Activated CD8-positive, alpha-beta memory T cell treated with anti-CD3 and anti-CD28 coated beads, Interleukin-2, amount 50 U/mL, for 1 hour (primary cell): ENCODE results near the gene PIK3CD.

ENCODE experiments used
- DNase-seq: peaks from one replicate; pipeline ENCODE4 v3.0.0-alpha.2; 2020; ENCODE audit errors: extremely low read depth

The PIK3CD gene

GRCh38 chr1:9770298-9770697, 118.8 kb downstream of the PIK3CD start:
- DNase-seq, result no peak

- no peak for DNase-seq
These were observed 123.5 kb downstream of the PIK3CD start for GRCh38 chr1:9774712-9775679.

GRCh38 chr1:9776685-9777084, 125.2 kb downstream of the PIK3CD start:
- DNase-seq, result no peak
